Kidney capillary endothelial cell (primary cell): Measurements from ENCODE around the gene MEG3.

Source experiments
- DNase-seq: peaks from one replicate; pipeline ENCODE4 v3.0.0-alpha.2; 2018; ENCODE audit warnings: low spot score

Gene MEG3

GRCh38 chr14:100825713-100826331 is at the start of gene MEG3:
Gene MEG3, plus strand, starts transcription at chr14:100826118.
- DNase-seq, result peak; percentile 49

GRCh38 chr14:100776681-100777365 is 49.1 kb upstream of the MEG3 start:
- DNase-seq, result no peak

- DNase-seq, result no peak
Observed at GRCh38 chr14:100777366-100777817, 48.5 kb upstream of the MEG3 start.

GRCh38 chr14:100777818-100778525 is 47.9 kb upstream of the MEG3 start:
- DNase-seq, result no peak

- DNase-seq, result no peak
Observed at GRCh38 chr14:100778526-100778882, 47.4 kb upstream of the MEG3 start.

GRCh38 chr14:100778951-100779690 is 46.8 kb upstream of the MEG3 start:
- DNase-seq, result no peak

- DNase-seq, result no peak
Observed at GRCh38 chr14:100779691-100780080, 46.2 kb upstream of the MEG3 start.

GRCh38 chr14:100780246-100780645 is 45.7 kb upstream of the MEG3 start:
- no peak for DNase-seq

GRCh38 chr14:100780646-100781355 is 45.1 kb upstream of the MEG3 start:
- no peak for DNase-seq

- no peak for DNase-seq
Observed at GRCh38 chr14:100781952-100782351, 44.0 kb upstream of the MEG3 start.

- no peak for DNase-seq
Observed at GRCh38 chr14:100782516-100783320, 43.2 kb upstream of the MEG3 start.

- DNase-seq, result no peak
Observed at GRCh38 chr14:100783630-100784370, 42.1 kb upstream of the MEG3 start.

GRCh38 chr14:100784523-100785337 is 41.2 kb upstream of the MEG3 start:
- no peak for DNase-seq

GRCh38 chr14:100785338-100785615 is 40.6 kb upstream of the MEG3 start:
- DNase-seq, result no peak

GRCh38 chr14:100785626-100786025 is 40.3 kb upstream of the MEG3 start:
- no peak for DNase-seq

GRCh38 chr14:100786131-100786530 is 39.8 kb upstream of the MEG3 start:
- DNase-seq, result no peak

- no peak for DNase-seq
Observed at GRCh38 chr14:100786576-100787219, 39.2 kb upstream of the MEG3 start.

GRCh38 chr14:100787659-100788058 is 38.3 kb upstream of the MEG3 start:
- DNase-seq, result no peak

GRCh38 chr14:100788517-100788916 is 37.4 kb upstream of the MEG3 start:
- DNase-seq, result no peak
